AG10803 (cell line): Measurements from ENCODE around the gene FAM228B.

Source experiments
- DNase-seq: peaks from one replicate; pipeline ENCODE4 v3.0.0; 2010; ENCODE audit warnings: low read depth
- H3K4me3 ChIP-seq: 2 replicates; pipeline ENCODE4 v1.5.1; 2011; ENCODE audit warnings: mild to moderate bottlenecking, low read length, control low read depth
- TF ChIP-seq, protein P1 (sequence below): conservative IDR thresholded peaks from 2 replicates; pipeline ENCODE4 v1.5.1; 2011; ENCODE audit warnings: mild to moderate bottlenecking, low read length, control low read depth, inconsistent platforms

The FAM228B gene

GRCh38 chr2:24077879-24078278, 45.4 kb upstream of the FAM228B start:
- DNase-seq: no peak
- peak overlapping the region; percentile 98 for H3K4me3 ChIP-seq
- TF ChIP-seq, protein P1, sequence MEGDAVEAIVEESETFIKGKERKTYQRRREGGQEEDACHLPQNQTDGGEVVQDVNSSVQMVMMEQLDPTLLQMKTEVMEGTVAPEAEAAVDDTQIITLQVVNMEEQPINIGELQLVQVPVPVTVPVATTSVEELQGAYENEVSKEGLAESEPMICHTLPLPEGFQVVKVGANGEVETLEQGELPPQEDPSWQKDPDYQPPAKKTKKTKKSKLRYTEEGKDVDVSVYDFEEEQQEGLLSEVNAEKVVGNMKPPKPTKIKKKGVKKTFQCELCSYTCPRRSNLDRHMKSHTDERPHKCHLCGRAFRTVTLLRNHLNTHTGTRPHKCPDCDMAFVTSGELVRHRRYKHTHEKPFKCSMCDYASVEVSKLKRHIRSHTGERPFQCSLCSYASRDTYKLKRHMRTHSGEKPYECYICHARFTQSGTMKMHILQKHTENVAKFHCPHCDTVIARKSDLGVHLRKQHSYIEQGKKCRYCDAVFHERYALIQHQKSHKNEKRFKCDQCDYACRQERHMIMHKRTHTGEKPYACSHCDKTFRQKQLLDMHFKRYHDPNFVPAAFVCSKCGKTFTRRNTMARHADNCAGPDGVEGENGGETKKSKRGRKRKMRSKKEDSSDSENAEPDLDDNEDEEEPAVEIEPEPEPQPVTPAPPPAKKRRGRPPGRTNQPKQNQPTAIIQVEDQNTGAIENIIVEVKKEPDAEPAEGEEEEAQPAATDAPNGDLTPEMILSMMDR: no peak

DNA sequence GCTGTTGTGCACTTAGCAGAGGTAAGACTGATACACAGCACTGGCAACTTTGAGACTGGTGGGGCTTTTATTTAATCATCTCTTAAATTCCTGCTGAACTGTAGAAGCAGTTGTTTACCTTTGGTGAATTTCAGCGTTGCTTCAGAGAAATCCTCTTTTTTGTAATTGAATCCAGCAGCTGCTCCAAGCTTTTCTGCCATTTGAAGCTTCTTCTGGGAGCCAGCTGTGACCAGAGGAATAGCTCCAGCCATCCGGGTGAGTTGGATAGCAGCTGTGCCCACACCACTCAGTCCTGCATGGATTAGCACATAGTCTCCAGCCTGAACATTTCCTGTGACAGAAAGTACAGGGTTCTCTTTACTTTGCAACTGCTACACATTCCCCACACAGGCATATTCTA, 42.6 kb upstream of the FAM228B start:
- peak; percentile 53 for DNase-seq
- TF ChIP-seq, protein P1: no peak
- H3K4me3 ChIP-seq: no peak overlapping the region

DNA sequence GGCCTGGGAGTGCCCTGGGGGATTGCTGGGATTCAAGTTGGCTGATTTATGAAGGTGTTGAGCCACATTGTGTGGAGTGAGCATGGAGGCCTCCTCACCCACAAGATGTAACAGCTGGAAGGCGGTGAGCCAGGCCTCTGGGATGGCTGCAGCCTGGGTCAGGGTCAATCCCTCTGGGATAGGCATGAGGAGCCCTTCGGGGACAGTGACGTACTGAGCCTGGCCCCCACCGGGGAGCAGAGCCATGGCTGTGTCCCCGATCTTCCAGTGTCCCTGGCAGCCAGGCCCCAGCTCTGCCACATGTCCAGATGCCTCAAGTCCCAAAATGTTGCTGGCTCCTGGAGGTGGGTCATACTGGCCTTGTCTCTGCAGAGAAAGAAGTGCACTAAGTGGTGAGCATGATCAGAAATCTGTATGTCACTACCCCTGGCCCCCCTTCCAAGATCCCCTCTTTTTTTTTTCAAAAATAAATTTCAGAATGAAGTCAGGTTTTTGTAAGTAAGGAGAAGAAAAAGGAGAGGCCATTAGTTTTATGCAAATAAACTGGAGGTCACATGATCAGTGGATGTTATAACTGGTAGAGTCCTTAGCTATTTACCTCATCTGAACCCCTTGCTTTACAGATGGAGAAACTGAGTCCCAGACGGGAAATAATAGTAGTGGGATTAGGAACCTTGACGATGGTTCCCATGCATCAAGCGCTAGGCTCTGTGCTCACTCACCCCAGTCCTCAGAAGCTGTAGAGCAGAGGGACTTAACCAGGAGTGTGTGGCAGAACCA, 40.3 kb upstream of the FAM228B start:
- H3K4me3 ChIP-seq: peak overlapping the region; percentile 79
- DNase-seq: no peak
- TF ChIP-seq, protein P1: no peak

DNA sequence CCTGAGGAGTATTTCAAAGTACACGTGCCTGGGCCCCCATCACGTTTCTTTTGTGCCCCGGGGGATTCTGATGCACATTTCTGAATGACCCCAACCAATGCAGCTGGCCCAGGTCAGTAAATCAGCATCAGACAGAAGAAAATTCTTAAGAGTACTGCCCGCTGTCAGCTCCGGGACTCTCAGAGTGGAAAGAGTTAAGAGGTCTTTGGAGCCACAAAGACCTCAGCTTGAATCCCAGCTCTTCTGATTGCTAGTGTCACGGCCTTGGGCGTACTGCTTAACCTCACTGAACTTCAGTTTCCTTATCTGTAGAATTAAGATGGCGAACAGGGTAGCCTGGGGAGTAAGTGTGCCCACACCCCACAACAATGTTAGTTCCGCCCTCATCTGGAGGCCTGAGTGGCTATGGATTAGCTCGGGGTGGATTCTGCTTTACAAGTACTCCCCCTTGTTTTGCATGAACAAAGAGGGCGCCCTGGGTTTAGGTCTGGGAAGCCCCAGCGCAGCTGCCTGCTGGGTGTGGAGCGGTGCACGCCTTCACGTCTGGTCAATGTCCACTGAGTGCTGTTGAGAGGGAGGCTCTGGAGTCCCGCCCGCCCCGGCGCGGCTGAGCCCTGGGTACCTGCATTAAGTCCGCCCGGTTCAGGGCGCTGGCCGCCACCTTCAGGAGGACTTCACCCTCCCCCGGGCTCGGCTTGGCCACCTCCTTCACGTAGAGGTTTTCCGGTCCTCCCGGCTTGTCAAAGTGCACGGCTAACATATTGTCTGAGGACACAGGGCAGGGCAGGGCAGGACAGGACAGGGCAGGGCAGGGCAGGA, 39.5 kb upstream of the FAM228B start:
- peak; percentile 79 for DNase-seq
- TF ChIP-seq, protein P1: peak; percentile 22

DNA sequence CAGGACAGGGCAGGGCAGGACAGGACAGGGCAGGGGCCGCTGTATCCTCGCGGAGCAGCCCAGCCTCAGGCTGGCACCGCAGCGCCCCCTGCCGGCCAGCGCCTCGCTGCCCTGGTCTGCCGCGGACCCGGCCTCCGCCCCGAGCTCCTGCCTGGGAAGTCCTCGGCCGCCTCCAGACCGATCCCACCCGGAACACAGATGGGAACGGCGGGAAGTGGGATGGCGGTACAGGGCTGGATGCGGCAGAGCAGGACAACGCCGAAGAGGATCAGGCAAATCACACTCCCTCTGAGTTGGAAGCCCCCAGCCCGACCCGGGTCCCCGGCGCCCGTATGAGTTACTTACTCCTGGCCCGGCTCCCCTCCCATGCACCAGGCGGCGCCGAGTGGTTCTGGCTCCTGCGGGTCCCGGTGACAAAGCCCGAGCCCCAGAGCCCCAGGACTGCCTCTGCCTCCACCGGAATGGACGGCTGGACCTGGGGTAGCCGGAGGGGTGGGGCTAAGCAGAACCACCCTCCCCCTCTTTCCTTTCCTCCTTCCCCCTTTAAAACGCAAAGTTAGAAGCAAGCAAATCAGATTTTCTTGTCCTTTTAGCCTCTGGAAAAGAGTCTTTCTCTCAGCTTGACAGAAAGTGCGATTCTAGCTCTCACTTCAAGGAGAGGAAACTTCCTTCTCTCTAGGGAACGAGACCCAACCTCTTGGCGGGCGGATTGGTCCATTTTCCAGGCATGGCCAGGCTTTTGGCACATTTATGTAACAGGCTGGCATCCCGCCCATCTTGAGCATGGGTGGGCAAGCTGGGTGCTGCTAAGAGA, 38.7 kb upstream of the FAM228B start, which contains the start of gene TP53I3:
TP53I3 (minus strand) TSS at position 449 of the 814 bp plus-strand sequence. CDS start 508 bp downstream, outside the sequence.
- H3K4me3 ChIP-seq: peak within 1 kb of the TSS; percentile 79
- peak; percentile 86 for DNase-seq
- TF ChIP-seq, protein P1: peak; percentile 54

More for the DNA sequence above, 39.5 kb upstream of the FAM228B start:
- peak overlapping the region; percentile 79 for H3K4me3 ChIP-seq

- DNase-seq: peak; percentile 38
Measured at GRCh38 chr2:24085200-24085489, 38.1 kb upstream of the FAM228B start.

More at GRCh38 chr2:24085200-24085489, 38.1 kb upstream of the FAM228B start:
- TF ChIP-seq, protein P1: no peak
- peak overlapping the region; percentile 79 for H3K4me3 ChIP-seq
